ENCODE measurements around the gene LMNB1.

DNA sequence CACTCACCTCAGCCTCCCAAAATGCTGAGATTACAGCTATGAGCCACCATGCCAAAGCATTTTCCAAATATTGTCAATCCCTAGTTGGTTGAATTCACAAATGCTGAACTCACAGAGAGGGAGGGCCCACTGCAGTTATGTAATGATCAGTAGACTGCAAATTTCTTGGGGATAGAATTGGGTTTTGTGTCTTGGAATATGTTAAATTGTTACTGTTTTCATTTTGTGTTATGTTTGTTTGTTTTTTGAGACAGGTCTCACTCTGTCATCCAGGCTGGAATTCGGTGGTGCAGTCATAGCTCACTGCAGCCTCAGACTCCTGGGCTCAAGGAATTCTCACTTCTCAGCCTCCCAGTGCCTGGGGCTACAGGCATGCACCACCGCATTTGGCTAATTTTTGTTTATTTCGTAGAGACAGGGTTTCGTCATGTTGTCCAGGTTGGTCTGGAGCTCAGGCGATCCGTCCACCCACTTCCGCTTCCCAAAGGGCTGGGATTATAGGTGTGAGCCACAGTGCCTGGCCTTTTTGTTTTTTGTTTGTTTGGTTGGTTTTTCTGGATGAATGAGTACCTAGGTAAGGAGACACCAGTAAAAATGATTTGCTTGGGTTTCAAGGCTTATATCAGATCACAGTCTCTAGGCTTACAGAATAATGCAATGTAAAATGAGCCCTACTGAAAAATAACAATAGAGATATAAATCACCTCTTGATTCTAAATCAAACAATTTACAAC lies 31.5 kb upstream of the LMNB1 start:
- TF ChIP-seq, protein P1, sequence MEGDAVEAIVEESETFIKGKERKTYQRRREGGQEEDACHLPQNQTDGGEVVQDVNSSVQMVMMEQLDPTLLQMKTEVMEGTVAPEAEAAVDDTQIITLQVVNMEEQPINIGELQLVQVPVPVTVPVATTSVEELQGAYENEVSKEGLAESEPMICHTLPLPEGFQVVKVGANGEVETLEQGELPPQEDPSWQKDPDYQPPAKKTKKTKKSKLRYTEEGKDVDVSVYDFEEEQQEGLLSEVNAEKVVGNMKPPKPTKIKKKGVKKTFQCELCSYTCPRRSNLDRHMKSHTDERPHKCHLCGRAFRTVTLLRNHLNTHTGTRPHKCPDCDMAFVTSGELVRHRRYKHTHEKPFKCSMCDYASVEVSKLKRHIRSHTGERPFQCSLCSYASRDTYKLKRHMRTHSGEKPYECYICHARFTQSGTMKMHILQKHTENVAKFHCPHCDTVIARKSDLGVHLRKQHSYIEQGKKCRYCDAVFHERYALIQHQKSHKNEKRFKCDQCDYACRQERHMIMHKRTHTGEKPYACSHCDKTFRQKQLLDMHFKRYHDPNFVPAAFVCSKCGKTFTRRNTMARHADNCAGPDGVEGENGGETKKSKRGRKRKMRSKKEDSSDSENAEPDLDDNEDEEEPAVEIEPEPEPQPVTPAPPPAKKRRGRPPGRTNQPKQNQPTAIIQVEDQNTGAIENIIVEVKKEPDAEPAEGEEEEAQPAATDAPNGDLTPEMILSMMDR (IDR thresholded peaks at IDR 0.05; ENCODE audit: low read length) = no peak
- TF ChIP-seq EZH2 (IDR thresholded peaks at IDR 0.05; ENCODE audit: borderline replicate concordance, low read length) = no peak

Measured in OCI-LY1 (cell line).